K562 (cell line): ENCODE data around the gene TOR1AIP2. TPM values are rescaled to one million over a fixed set of nuclear protein-coding genes. Genes with fewer than 3 reads are reported as not detected.
A peak's percentile ranks its signal among the peaks of the same experiment; 100 is the strongest.

ENCODE experiments used
- ATAC-seq: fragments of 200-7000 bp; cut with Tn5 transposase; 3 replicates; pipeline ENCODE4 v1.9.1; 2020; ENCODE audit warnings: moderate library complexity
- BruUV-seq: library from RNA; stranded (reverse); fragments of 400-500 nt; replicated peaks from 2 replicates; lab custom pipeline; 2021; lab: Mats Ljungman, UMichigan
- CTCF ChIA-PET: fragments of 300-600 bp; formaldehyde crosslinking; extraction: SDS; loops from one replicate; lab custom pipeline; 2021; ENCODE audit warnings: low intra/inter-chr PET ratio; lab: Yijun Ruan, JAX
- POLR2A ChIA-PET: fragments of 300-600, 350-650 bp; sonication (Branson Sonifier 250); formaldehyde crosslinking; extraction: SDS; loops from one replicate; lab custom pipeline; 2021; ENCODE audit warnings: antibody characterized with exemption, inconsistent platforms; lab: Yijun Ruan, JAX
- DNase-seq, 4 experiments: peaks; one replicate each; pipeline versions ENCODE4 v3.0.0 to v3.0.0-alpha.2; 2011 to 2018; ENCODE audit warnings: low spot score in 3 of 4, mixed read lengths in 3 of 4; ENCODE audit errors: extremely low read depth in 1 of 4
- FAIRE-seq: peaks from 2 replicates; lab custom pipeline; 2011; peaks lifted over from hg19 to GRCh38; lab: Jason Lieb, UNC
- H2AFZ ChIP-seq: 2 replicates; pipeline ENCODE4 v1.6.0; 2011; ENCODE audit warnings: low read depth, low read length, control low read depth, inconsistent platforms
- H3K27ac ChIP-seq: fragments of 200-600 bp; 3 replicates; pipeline ENCODE4 v1.8.0; 2011; ENCODE audit warnings: low read depth, mild to moderate bottlenecking, control low read depth, inconsistent platforms, low read length, moderate library complexity, mixed read lengths; ENCODE audit errors: extremely low read depth
- H3K27me3 ChIP-seq, 2 experiments: fragments of 300-600 bp in 1 of 2; 2 replicates in 1 of 2; 3 replicates in 1 of 2; pipeline versions ENCODE4 v1.6.0 to v1.8.0; 2011; ENCODE audit warnings: inconsistent platforms in 2 of 2, low read length in 2 of 2, mild to moderate bottlenecking in 1 of 2, mixed read lengths in 1 of 2, moderate library complexity in 1 of 2; ENCODE audit not compliant: control insufficient read depth in 2 of 2, insufficient read depth in 2 of 2
- H3K36me3 ChIP-seq: fragments of 300-600 bp; 3 replicates; pipeline ENCODE4 v1.8.0; 2011; ENCODE audit warnings: mild to moderate bottlenecking, low read length, inconsistent platforms; ENCODE audit not compliant: control insufficient read depth, insufficient read depth
- H3K4me1 ChIP-seq, 2 experiments: fragments of 200-600 bp in 1 of 2; replicated peaks in 1 of 2; 2 replicates in 1 of 2; 3 replicates in 1 of 2; pipeline versions ENCODE4 v1.5.1 to v1.8.0; 2011; ENCODE audit warnings: inconsistent platforms in 2 of 2, low read length in 2 of 2, mild to moderate bottlenecking in 1 of 2, mixed read lengths in 1 of 2, moderate library complexity in 1 of 2; ENCODE audit not compliant: control insufficient read depth in 2 of 2, insufficient read depth in 2 of 2
- H3K4me2 ChIP-seq: 2 replicates; pipeline ENCODE4 v1.6.1; 2011; ENCODE audit warnings: low read length, control low read depth, inconsistent platforms, mixed read lengths; ENCODE audit not compliant: insufficient read depth
- H3K4me3 ChIP-seq: fragments of 200-600 bp; sonication (generic), shearing (Covaris generic); 2 replicates; pipeline ENCODE4 v1.5.1; 2016; ENCODE audit warnings: control low read depth, inconsistent platforms
- H3K79me2 ChIP-seq: fragments of 200-600 bp; 3 replicates; pipeline ENCODE4 v1.8.0; 2011; ENCODE audit warnings: low read length, inconsistent platforms; ENCODE audit not compliant: control insufficient read depth, insufficient read depth
- H3K9ac ChIP-seq, 2 experiments: 2 replicates each; pipeline versions ENCODE4 v1.6.0 to v1.6.1; 2011; ENCODE audit warnings: low read depth in 2 of 2, low read length in 2 of 2, control low read depth in 1 of 2, inconsistent platforms in 1 of 2, mild to moderate bottlenecking in 1 of 2, mixed read lengths in 1 of 2; ENCODE audit not compliant: insufficient read depth in 1 of 2
- H3K9me1 ChIP-seq: one replicate; pipeline ENCODE4 v1.6.0; 2011; ENCODE audit warnings: inconsistent platforms, mild to moderate bottlenecking, low read length, moderate library complexity; ENCODE audit not compliant: control insufficient read depth, insufficient read depth
- H3K9me3 ChIP-seq: replicated peaks from 2 replicates; pipeline ENCODE4 v1.5.1; 2011; ENCODE audit warnings: low read depth, low read length, inconsistent platforms; ENCODE audit not compliant: control insufficient read depth, insufficient read depth
- H4K20me1 ChIP-seq: replicated peaks from 2 replicates; pipeline ENCODE4 v1.6.1; 2011; ENCODE audit warnings: low read length, inconsistent platforms, mixed read lengths; ENCODE audit not compliant: control insufficient read depth, insufficient read depth
- C11orf30 ChIP-seq: fragments of 450-650 bp; IDR thresholded peaks from 2 replicates; pipeline ENCODE4 v1.6.1; 2016; ENCODE audit warnings: low read depth, mild to moderate bottlenecking
- MCM3 ChIP-seq: fragments of 450-650 bp; IDR thresholded peaks from 2 replicates; pipeline ENCODE4 v1.6.1; 2016
- WGBS: fragments of 100-300 bp; shearing (Covaris generic); methylation state at CpG from one replicate; pipeline ENCODE4 v1.1.6; 2016; ENCODE audit warnings: low coverage, mixed read lengths; ENCODE audit not compliant: insufficient coverage; ENCODE audit errors: missing lambda C conversion rate; 5-methylcytosine and 5-hydroxymethylcytosine counted together
- in situ Hi-C: fragments of 300-500 bp; cut with MboI; formaldehyde crosslinking; loops from 4 replicates; pipeline ENCODE4 v1.15.0; 2018; ENCODE audit warnings: inconsistent platforms, mixed read lengths
- intact Hi-C: fragments of 100-400 bp; cut with micrococcal nuclease; formaldehyde crosslinking; loops from 2 replicates; pipeline ENCODE4 v1.14.2; 2022
- polyA plus RNA-seq, 8 experiments: library from polyadenylated mRNA; depleted of rRNA in 4 of 8; stranded (reverse) in 5 of 8; unstranded in 3 of 8; fragments of >200 nt; fragmentation: Nextera tagmentation in 2 of 8; fragmentation: Illumina TruSeq in 1 of 8; extraction: Ambion mirVana in 2 of 8; extraction: Trizol in 1 of 8; gene quantifications; 2 replicates each; pipeline versions ENCODE4 v1.2.1 to v1.2.3, GENCODE V29; 2011 to 2014; ENCODE audit warnings: inconsistent platforms in 1 of 8, missing spikeins in 1 of 8
- total RNA-seq, 7 experiments: library from RNA; depleted of rRNA in 6 of 7; stranded (reverse); fragments of >200 nt in 6 of 7; fragmentation: Illumina TruSeq in 2 of 7; extraction: Trizol in 2 of 7; gene quantifications; 2 replicates each; pipeline versions ENCODE4 v1.2.1 to v1.2.3, GENCODE V29; 2011 to 2021; ENCODE audit warnings: low replicate concordance in 1 of 7
- TF ChIP-seq, protein P1 (sequence below): fragments of 250-450 bp; sonication (Bioruptor Pico); IDR thresholded peaks from 2 replicates; pipeline ENCODE4 v1.8.0; 2021; ENCODE audit warnings: borderline replicate concordance, mild to moderate bottlenecking, moderate library complexity; ENCODE audit not compliant: poor library complexity, severe bottlenecking

The TOR1AIP2 gene
- total and polyA plus RNA-seq, 9 of the 15 experiments (the other 6 are each of a cell fraction or from before 2014, with no cell fraction given) = 16.7 to 122 (median 41.4) TPM

DNA sequence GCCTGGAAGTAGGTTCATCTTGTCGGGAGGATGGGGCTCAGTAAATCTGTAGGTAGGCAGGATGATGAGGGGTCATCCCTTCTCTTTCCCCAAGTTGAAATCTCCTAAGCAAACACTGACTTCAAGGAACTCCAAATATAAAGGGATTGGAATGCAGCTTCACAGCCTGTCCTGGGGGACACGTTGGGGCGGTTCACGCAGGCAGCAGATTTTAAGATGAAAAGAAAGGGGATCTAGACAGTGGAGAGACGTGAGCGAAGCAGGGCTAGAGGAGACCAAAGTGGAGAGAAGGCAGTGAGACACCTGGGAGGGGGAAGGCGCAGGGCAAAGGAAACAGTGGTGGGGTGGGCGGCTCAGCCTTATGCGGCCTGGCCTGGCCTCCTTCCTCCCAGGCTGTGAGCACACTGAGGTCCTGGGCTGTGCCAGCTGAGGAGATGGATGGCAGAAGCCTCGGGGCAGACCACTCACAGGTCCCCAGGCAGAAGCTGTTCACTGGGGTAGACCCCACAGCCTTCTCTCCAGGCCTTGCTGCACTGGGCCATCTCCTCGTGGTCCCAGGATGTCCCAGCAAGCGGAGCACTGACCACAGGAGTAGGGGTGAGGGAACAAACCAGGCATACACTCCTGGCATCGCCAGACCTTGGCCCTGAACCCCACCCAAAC lies 51.7 kb downstream of the TOR1AIP2 start:
- Histone ChIP-seq H3K36me3 (no peaks in the 10 kb centered on the region), H2AFZ (no peak overlapping the region), H3K4me3 (no peak overlapping the region), H3K9ac (peak overlapping the region in 1 of 2 experiments; percentile 10; a peak in 1 of 4 replicates), H3K27me3 (peaks cover 28 to 49% of the 10 kb centered on the region in 2 experiments), H4K20me1 (no peaks in the 10 kb centered on the region), H3K79me2 (no peaks in the 10 kb centered on the region), H3K9me1 (no peaks in the 10 kb centered on the region), H3K4me1 (peaks cover 4 to 5% of the 10 kb centered on the region in 2 experiments; a peak in 3 of 5 replicates), H3K4me2 (no peak overlapping the region), H3K27ac (no peak overlapping the region), H3K9me3 (no peaks in the 10 kb centered on the region)
- intact Hi-C loops (no loop called here), in situ Hi-C loops (no loop called here)
- 20% methylated on average over 13 of the region's 13 CpGs for WGBS
- DNase-seq = no peak
- ChIA-PET CTCF (interaction anchor here (1.2 kb wide), 1 partner anchor 352 kb away, joined by 3 read pairs; no protein-coding TSS in a partner anchor), POLR2A (interaction anchor here (0.7 to 0.9 kb wide), 2 partner anchors 11 to 348 kb away, joined by 3 read pairs; no protein-coding TSS in a partner anchor)
- no peak for FAIRE-seq
- TF ChIP-seq, protein P1, sequence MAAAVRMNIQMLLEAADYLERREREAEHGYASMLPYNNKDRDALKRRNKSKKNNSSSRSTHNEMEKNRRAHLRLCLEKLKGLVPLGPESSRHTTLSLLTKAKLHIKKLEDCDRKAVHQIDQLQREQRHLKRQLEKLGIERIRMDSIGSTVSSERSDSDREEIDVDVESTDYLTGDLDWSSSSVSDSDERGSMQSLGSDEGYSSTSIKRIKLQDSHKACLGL (CRISPR knock-in tag) = no peak
- TF ChIP-seq C11orf30 = no peak
- 0 out of 2 replicates have a peak, but pooled peaks have one; percentile 35 for TF ChIP-seq MCM3
- BruUV-seq = no TSS peak
- ATAC-seq = peak; percentile 23; the same call in 2 of the 3 replicates
